Subcutaneous abdominal adipose tissue (tissue), 5 donors: ENCODE results near the gene VSTM2L.

ENCODE experiments used
- H3K27ac ChIP-seq: one replicate; pipeline ENCODE4 v1.7.0; 2013; ENCODE audit warnings: low read depth, mild to moderate bottlenecking, inconsistent platforms, low read length, moderate library complexity
- H3K27me3 ChIP-seq, 5 donors: one replicate each; pipeline ENCODE4 v1.7.0; 2013; ENCODE audit warnings: low read length in 5 of 5, inconsistent platforms in 1 of 5; ENCODE audit not compliant: control insufficient read depth in 5 of 5, insufficient read depth in 4 of 5
- H3K36me3 ChIP-seq, 5 donors: one replicate each; pipeline ENCODE4 v1.7.0; 2013; ENCODE audit warnings: low read length in 5 of 5; ENCODE audit not compliant: control insufficient read depth in 5 of 5, insufficient read depth in 5 of 5
- H3K4me1 ChIP-seq, 5 donors: one replicate each; pipeline ENCODE4 v1.7.0; 2013; ENCODE audit warnings: low read length in 5 of 5, mild to moderate bottlenecking in 3 of 5, moderate library complexity in 1 of 5; ENCODE audit not compliant: control insufficient read depth in 5 of 5, insufficient read depth in 5 of 5
- H3K4me3 ChIP-seq, 5 donors: one replicate each; pipeline ENCODE4 v1.7.0; 2013; ENCODE audit warnings: low read length in 5 of 5, low read depth in 1 of 5
- H3K9ac ChIP-seq, 5 donors: one replicate each; pipeline ENCODE4 v1.7.0; 2013; ENCODE audit warnings: low read length in 5 of 5, mild to moderate bottlenecking in 4 of 5, moderate library complexity in 3 of 5
- H3K9me3 ChIP-seq, 5 donors: one replicate each; pipeline ENCODE4 v1.7.0; 2013; ENCODE audit warnings: low read length in 5 of 5; ENCODE audit not compliant: control insufficient read depth in 5 of 5
- donor health status: healthy.
- donor health status: healthy.
- donor health status: healthy.
- donor health status: healthy.
- donor health status: healthy.

The VSTM2L gene

DNA sequence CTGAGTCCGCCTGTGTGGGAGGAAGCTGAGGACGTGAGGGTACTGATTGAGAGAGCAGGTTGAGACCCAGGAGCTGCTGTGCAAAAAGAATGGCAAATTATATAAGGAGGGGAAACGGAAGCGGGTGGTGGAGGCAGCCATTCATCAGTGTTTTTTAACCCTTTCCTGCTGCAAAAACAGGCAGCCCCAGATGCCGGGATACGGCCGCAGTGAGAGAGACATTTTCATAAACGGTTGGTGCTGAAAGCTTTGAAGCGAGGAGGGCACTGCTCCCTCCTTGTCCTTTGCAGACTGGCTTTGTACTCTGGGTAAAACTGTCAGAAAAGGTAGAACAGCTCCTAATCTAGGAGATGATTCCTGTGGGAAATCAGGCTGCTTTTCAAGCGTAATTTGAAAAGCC lies 74.0 kb downstream of the VSTM2L start:
- H3K27me3 ChIP-seq: no peaks in the 10 kb centered on the region
- H3K4me1 ChIP-seq: no peaks in the 10 kb centered on the region
- peaks cover 0 to 11% (median 5%) of the 10 kb centered on the region in 5 donors for H3K36me3 ChIP-seq
- H3K4me3 ChIP-seq: no peak overlapping the region
- no peak overlapping the region for H3K27ac ChIP-seq
- H3K9me3 ChIP-seq: no peaks in the 10 kb centered on the region
- no peak overlapping the region for H3K9ac ChIP-seq

- Histone ChIP-seq H3K27ac (no peak overlapping the region), H3K9ac (no peak overlapping the region), H3K9me3 (no peaks in the 10 kb centered on the region), H3K27me3 (no peaks in the 10 kb centered on the region), H3K4me1 (no peaks in the 10 kb centered on the region), H3K36me3 (peaks cover 0 to 13% (median 5%) of the 10 kb centered on the region in 5 donors), H3K4me3 (no peak overlapping the region)
Measured at GRCh38 chr20:37977338-37977737, 74.4 kb downstream of the VSTM2L start.

GRCh38 chr20:37977786-37978185 lies 74.9 kb downstream of the VSTM2L start:
- Histone ChIP-seq H3K27ac (no peak overlapping the region), H3K4me1 (no peaks in the 10 kb centered on the region), H3K4me3 (no peak overlapping the region), H3K27me3 (no peaks in the 10 kb centered on the region), H3K9me3 (no peaks in the 10 kb centered on the region), H3K36me3 (peaks cover 0 to 13% (median 5%) of the 10 kb centered on the region in 5 donors), H3K9ac (no peak overlapping the region)

DNA sequence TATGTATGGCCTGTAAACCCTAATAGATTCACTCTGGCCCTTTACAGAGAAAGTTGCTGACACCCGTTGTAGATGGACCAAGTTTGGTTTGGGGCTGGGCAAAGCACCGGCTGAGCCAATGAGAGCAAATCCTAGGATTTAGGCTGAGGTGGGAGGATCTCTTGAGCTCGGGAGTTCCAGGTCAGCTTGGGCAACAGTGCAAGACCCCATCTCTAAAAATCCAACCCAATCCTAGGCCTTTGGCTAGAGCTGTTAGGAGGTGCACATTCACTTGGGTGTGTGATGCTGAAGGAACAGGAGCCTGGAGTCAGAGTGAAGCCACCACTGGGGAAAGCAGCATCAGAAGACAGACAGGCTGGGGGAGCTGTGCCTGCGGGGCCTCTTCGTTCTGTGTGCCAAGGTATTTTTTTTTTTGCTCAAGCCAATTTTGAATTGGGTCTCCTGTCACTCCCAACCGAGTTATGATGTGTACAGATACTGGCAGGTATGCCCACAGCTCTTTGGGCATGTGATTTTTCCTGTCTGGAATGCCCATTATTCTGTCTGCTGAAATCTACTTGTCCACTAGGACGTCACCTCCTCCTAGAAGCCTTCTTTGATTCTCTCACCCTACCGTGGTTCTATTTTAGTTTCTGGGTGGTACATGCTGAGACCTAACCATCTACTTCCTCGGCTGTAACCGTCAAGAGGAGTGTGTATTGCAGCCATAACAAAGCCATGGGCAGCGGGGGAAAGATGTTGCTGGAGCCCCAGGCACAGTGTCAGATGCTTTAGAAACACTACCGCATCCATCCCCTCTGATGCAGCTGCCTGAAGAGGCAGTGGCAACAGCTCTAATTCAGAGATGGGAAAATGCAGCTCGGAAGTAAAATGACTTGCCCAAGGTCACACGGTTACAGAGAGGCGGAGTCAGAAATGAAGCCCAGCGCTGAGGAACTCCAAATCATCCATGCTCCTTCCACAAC lies 76.4 kb downstream of the VSTM2L start:
- H3K36me3 ChIP-seq: peaks cover 0 to 21% (median 9%) of the 10 kb centered on the region in 5 donors
- H3K4me3 ChIP-seq: no peak overlapping the region
- H3K27me3 ChIP-seq: no peaks in the 10 kb centered on the region
- no peak overlapping the region for H3K9ac ChIP-seq
- H3K27ac ChIP-seq: no peak overlapping the region
- no peaks in the 10 kb centered on the region for H3K9me3 ChIP-seq
- H3K4me1 ChIP-seq: peaks cover 3 to 8% (median 7%) of the 10 kb centered on the region in 5 donors

DNA sequence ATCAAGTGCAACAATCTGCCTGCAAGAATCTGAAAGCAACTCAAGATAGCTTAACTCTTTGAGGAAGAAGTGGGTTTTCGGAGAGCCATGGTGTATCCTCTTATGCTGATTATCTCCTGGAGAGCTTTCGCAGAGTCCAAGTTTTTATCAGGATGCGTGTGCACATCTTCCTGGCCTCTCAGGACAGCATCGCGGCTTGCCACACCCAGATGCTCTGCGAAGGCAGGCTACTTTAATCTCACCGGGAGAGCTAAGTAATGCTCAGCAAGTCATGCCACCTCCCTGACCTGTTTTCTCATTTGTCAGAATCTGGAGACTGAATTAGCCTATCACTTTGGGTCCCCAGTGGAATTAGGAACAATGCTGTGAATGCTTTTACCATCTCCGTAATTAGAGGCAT lies 77.5 kb downstream of the VSTM2L start:
- H3K9ac ChIP-seq: no peak overlapping the region
- no peaks in the 10 kb centered on the region for H3K9me3 ChIP-seq
- H3K4me3 ChIP-seq: no peak overlapping the region
- peaks cover 0 to 26% (median 9%) of the 10 kb centered on the region in 5 donors for H3K36me3 ChIP-seq
- H3K27me3 ChIP-seq: no peaks in the 10 kb centered on the region
- H3K27ac ChIP-seq: no peak overlapping the region
- peaks cover 6 to 19% (median 15%) of the 10 kb centered on the region in 5 donors for H3K4me1 ChIP-seq

DNA sequence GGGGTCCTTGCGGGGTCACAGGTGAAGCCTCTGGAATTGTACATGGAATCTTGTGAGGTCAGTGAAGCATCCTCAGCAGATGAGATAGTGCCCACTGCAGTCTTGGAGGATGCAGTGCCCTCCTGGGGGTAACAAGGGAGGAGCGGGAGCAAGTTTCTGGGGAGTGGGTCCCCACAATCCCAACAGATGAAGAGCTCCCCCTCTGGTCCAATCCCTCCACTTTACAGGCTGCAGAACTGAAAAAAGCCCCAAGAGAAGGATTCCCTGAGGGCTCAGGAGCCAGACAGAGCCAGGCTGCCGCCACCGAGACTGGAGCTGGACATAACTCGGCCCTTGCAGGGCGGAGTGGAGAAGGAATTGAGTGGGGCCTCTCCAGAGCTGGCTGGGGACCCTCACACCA lies 77.9 kb downstream of the VSTM2L start:
- Histone ChIP-seq H3K4me1 (peaks cover 6 to 22% (median 20%) of the 10 kb centered on the region in 5 donors), H3K4me3 (no peak overlapping the region), H3K9me3 (no peaks in the 10 kb centered on the region), H3K27me3 (no peaks in the 10 kb centered on the region), H3K9ac (no peak overlapping the region), H3K36me3 (peaks cover 0 to 26% (median 9%) of the 10 kb centered on the region in 5 donors), H3K27ac (no peak overlapping the region)

DNA sequence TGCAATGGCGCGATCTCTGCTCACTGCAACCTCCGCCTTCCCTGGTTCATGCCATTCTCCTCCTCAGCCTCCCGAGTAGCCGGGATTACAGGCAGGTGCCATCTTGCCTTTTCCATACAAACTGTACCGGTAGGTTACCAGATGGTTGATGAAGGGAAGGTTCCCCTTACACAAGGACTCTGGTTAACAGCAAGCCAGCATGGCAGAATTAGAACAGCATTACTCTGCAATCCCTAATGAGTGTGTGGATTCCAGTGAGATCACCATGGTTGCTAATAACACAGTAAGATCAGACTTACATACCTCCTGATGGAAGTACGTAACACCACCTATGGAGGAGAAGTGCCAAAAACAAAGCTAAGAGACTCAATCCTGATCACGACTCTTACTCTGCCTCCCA lies 78.6 kb downstream of the VSTM2L start:
- H3K9ac ChIP-seq: no peak overlapping the region
- H3K36me3 ChIP-seq: peaks cover 0 to 26% (median 9%) of the 10 kb centered on the region in 5 donors
- no peaks in the 10 kb centered on the region for H3K27me3 ChIP-seq
- H3K4me1 ChIP-seq: peaks cover 6 to 29% (median 26%) of the 10 kb centered on the region in 5 donors
- H3K4me3 ChIP-seq: no peak overlapping the region
- H3K27ac ChIP-seq: no peak overlapping the region
- H3K9me3 ChIP-seq: no peaks in the 10 kb centered on the region

- peaks cover 10 to 41% (median 35%) of the 10 kb centered on the region in 5 donors for H3K4me1 ChIP-seq
- H3K36me3 ChIP-seq: peaks cover 0 to 31% (median 10%) of the 10 kb centered on the region in 5 donors
- no peak overlapping the region for H3K27ac ChIP-seq
- no peak overlapping the region for H3K9ac ChIP-seq
- H3K4me3 ChIP-seq: no peak overlapping the region
- no peaks in the 10 kb centered on the region for H3K27me3 ChIP-seq
- no peaks in the 10 kb centered on the region for H3K9me3 ChIP-seq
Measured at GRCh38 chr20:37983286-37983685, 80.4 kb downstream of the VSTM2L start.

GRCh38 chr20:37984018-37984785 lies 81.3 kb downstream of the VSTM2L start:
- no peaks in the 10 kb centered on the region for H3K27me3 ChIP-seq
- H3K4me3 ChIP-seq: no peak overlapping the region
- H3K27ac ChIP-seq: peak overlapping the region; percentile 23
- H3K9ac ChIP-seq: no peak overlapping the region
- peaks cover 10 to 42% (median 36%) of the 10 kb centered on the region in 5 donors for H3K4me1 ChIP-seq
- H3K9me3 ChIP-seq: no peaks in the 10 kb centered on the region
- peaks cover 0 to 38% (median 12%) of the 10 kb centered on the region in 5 donors for H3K36me3 ChIP-seq
